ENCODE results near the gene ASB3. TPM values are rescaled to one million over a fixed set of nuclear protein-coding genes. Genes with fewer than 3 reads are reported as not detected.
"Not testable (repeated sequence)": the region's sequence is repeated elsewhere in the genome, so short reads cannot be mapped to it uniquely, and the experiment has no call there.

ASB3 gene, protein sequence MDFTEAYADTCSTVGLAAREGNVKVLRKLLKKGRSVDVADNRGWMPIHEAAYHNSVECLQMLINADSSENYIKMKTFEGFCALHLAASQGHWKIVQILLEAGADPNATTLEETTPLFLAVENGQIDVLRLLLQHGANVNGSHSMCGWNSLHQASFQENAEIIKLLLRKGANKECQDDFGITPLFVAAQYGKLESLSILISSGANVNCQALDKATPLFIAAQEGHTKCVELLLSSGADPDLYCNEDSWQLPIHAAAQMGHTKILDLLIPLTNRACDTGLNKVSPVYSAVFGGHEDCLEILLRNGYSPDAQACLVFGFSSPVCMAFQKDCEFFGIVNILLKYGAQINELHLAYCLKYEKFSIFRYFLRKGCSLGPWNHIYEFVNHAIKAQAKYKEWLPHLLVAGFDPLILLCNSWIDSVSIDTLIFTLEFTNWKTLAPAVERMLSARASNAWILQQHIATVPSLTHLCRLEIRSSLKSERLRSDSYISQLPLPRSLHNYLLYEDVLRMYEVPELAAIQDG
- 10 to 100 TPM in 9 of 10 donors, 1 to 10 TPM in 1; 8.8 to 17.3 (median 12.8) TPM for polyA plus RNA-seq (ENCODE audit: insufficient read length in 10 of 10)
- long read RNA-seq, donor 1, partial matches to known transcripts = 0 of 3 reads
- long read RNA-seq, donor 1, other reads (novel, unspliced or antisense) = 0 of 3 reads
- long read RNA-seq, donor 2, partial matches to known transcripts = 7 of 10 reads
- long read RNA-seq, donor 2, other reads (novel, unspliced or antisense) = 0 of 10 reads
- long read RNA-seq, donor 3 = 0 reads
- long read RNA-seq, donor 4, partial matches to known transcripts = 0 of 2 reads
- long read RNA-seq, donor 4, other reads (novel, unspliced or antisense) = 0 of 2 reads
- long read RNA-seq, donor 5, partial matches to known transcripts = 0 of 3 reads
- long read RNA-seq, donor 5, other reads (novel, unspliced or antisense) = 0 of 3 reads
- long read RNA-seq, donor 6, partial matches to known transcripts = 0 of 3 reads
- long read RNA-seq, donor 6, other reads (novel, unspliced or antisense) = 0 of 3 reads
- long read RNA-seq, donor 7, partial matches to known transcripts = 0 of 3 reads
- long read RNA-seq, donor 7, other reads (novel, unspliced or antisense) = 0 of 3 reads
- long read RNA-seq, donor 8, partial matches to known transcripts = 0 of 2 reads
- long read RNA-seq, donor 8, other reads (novel, unspliced or antisense) = 0 of 2 reads
- long read RNA-seq, donor 9, partial matches to known transcripts = 0 of 1 reads
- long read RNA-seq, donor 9, other reads (novel, unspliced or antisense) = 0 of 1 reads

DNA sequence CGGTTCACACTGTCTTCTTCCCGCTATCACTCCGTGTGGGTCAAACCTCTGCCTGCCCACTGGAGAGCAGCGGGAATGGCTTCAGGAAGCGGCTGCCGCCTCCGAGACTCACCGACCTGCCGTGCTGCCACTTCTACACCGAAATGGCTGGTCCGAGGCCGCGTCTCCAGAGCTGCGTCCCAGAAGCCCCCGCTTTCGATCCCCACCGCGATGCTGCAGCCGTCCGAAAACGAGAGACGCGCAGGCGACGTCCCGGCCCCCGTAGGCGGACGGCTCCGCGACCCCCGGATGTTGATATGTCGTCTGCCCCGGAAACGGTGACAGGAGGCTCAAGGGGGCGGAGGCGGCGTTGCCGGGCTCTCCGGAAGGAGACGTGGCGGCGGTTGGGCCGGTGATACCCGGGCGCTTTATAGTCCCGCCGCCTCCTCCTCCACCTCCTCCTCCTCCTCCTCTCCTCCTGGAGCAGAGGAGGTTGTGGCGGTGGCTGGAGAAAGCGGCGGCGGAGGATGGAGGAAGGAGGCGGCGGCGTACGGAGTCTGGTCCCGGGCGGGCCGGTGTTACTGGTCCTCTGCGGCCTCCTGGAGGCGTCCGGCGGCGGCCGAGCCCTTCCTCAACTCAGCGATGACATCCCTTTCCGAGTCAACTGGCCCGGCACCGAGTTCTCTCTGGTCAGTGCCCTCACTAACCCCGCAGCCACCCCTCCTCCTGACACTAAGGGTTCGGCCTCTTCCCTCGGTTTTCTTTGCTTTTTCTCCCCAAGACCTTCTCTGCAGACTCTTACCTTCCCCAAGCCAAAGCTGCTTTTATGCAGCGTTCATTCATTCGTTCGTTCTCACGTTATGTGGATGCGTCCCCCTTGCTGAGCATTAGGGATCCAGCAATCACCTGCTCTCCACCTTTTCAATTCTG, at the start of gene ASB3, which contains the start of gene ERLEC1:
ASB3 (minus strand) TSS at position 249 of the 909 bp plus-strand sequence. CDS start 21,381 bp downstream, outside the sequence.
ERLEC1 (plus strand) TSS at position 340 of the 909 bp plus-strand sequence; CDS start at position 507, 167 bp downstream.
- peak; percentile 92 to 97 (median 94) for DNase-seq

DNA sequence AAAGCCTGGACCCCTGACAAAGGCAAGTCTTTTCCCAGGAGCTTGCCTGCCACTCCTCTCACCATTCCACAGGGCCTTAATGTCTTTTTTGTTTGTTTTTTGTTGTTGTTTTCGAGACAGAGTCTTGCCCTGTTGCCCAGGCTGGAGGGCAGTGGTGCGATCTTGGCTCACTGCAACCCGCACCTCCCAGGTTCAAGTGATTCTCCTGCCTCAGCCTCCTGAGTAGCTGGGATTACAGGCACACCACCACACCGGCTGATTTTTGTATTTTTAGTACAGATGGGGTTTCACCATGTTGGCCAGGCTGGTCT, 43.2 kb upstream of the ASB3 start:
- not testable (repeated sequence) for DNase-seq

DNA sequence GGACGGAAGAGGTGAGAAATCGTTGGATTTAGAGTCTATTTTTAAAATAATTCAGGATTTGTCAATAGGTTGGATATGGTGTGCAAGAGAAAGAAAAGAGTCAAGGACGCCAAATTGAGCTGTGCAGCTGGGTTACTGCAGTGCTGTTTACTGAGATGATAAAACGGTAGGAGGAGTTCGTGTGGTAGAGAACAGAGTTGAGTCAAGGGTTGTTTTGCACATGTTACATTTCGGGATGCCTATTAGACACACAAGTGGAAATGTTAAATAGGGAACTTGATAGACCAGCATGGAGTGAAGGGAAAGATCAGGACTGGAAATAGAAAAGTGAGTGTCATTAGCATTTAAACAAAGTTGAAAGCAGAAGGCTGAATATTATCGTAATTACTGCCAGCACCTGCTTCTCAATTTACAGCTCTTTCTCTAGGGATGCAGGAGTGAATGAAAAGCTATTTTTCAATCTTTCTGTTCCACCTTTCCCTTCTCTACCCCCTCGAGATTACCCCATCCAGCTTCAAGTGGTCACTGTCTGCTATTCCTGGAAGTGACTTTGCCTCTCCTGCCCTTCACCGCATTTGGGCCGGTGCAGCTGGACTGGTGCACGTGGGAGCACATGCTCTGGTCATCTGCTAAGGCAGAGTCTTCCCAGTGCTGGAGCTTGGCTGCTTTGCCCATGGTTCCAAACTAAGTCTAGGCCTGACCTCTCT, 42.7 kb upstream of the ASB3 start:
- no peak for DNase-seq

DNA sequence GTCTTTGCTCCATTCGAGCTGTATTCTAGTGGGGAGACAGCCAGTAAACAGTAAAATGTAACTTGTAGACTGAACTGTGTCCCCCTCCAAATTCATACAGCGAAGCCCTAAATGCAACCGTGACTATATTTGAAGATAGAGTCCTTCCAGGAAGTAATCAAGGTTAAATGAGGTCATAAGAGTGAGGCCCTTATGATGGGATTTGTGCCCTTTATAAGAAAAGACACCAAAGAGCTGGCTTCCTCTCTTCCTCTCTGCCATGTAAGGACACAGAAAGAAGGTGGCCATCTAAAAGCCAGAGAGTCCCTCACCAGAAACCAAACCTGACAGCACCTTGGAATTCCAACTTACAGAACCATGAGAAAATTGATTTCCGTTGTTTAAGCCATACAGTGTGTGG, 41.6 kb upstream of the ASB3 start:
- DNase-seq = no peak

DNA sequence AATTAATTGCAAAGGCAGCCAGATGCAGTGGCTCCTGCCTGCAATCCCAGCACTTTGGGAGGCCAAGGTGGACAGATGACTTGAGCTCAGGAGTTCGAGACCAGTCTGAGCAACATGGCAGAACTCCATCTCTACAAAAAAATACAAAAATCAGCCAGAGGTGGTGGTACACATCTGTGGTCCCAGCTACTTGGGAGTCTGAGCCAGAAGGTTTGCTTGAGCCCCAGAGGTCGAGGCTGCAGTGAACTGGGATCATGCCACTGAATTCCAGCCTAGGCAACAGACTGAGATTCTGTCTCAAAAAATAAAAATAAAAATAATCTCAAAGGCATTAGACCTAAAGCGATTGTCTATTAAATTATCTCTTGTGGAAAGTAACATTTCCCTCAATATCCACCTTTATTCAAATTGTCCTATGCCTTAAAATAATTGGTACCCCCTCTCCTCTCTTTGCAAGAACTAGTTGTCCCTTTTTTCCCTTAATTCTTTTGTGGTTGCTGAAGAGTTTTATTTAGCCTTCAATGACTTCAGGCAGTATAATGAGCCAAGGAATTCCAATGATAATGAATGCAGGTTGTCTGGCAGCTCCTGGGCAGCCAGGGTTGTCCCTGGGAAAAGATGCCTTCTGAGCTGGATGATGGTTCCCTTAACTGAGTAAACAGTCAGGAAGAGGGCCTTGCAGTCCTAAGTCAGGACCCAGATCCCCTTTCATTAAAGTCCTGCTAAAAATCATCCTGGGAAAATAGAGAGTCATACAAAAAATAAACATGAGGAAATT, 40.8 kb upstream of the ASB3 start:
- no peak for DNase-seq

DNA sequence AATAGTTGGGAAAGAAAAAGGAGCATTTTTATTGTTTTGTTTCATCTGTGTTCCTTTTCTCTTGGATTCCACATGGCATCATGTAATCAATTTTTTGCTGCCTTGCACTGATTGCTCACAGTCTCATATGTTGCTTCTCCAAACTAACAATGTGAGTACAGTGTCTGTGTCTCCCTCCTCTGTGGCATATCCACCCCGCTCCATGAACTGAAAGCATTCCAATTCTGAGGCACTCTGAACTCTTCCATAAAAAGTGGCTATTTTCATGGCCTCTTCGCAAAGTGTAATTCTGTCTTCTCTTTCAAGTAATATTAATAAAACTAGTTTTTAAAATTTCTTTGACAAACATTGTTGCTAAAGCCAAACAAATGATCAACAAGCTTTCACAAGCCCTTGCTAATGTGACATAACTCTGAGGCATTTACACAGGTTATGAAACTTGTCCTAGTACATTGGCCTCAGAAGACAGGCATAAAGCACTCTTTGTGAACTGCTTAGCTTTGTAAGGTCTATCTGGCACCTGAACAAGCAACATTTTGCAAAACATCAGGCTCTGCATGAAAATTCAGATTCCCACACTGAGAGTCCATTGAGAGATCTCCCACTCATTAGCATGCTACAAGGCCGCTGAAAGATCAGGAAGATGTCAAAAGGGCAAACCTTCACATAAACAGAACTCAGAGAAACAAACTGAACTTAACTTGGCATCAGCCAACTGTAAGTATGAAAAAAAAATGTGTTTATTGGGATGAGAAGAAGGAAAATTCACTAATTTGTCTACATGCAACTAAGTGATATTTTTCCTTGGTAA, 40.0 kb upstream of the ASB3 start:
- DNase-seq = no peak

DNA sequence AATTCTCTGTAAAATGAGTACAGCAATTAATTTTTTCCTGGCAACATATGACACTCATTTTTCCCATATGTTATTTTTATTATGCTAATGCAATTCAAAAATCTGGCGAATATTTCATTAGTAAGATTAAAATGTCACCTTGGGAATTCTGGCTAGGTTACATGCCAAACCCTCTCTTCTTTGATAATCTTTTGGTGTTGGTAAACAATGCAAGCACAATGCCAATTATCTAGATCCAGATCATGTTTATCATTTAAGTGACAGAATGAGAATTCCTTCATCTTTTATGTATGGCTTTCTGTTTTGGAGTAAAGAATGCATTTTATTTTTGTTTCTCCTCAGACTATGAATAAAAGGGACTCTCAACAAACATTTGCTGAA, 39.3 kb upstream of the ASB3 start:
- no peak for DNase-seq

DNA sequence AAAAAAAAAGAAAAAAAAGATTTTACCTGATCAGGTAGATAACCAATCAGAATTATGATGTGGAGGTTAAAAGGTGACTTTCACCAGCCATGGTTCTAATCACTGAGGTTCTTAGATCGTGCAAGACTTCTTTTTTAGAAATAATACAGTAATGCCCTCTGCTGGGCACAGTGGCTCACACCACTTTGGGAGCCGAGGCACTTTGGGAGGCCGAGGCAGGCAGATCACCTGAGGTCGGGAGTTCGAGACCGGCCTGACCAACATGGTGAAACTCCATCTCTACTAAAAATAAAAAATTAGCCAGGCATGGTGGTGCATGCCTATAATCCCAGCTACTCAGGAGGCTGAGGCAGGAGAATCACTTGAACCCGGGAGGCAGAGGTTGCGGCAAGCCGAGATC, 36.9 kb upstream of the ASB3 start:
- DNase-seq = not testable (repeated sequence)

DNA sequence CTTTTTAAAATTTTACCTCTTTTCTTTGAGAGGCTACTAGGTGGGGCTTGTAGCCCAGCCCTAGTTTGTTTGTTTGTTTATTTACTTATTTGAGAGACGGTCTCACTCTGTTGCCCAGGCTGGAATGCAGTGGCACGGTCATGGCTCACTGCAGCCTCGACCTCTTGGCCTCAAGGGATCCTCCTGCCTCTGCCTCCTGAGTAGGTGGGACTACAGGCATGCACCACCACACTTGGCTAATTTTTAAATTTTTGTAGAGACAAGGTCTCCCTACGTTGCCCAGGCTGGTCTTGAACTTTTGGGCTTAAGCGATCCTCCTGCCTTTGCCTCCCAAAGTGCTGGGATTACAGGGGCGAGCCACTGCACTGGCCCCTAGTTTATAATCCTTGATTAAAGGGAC, 35.1 kb upstream of the ASB3 start:
- no peak for DNase-seq

DNA sequence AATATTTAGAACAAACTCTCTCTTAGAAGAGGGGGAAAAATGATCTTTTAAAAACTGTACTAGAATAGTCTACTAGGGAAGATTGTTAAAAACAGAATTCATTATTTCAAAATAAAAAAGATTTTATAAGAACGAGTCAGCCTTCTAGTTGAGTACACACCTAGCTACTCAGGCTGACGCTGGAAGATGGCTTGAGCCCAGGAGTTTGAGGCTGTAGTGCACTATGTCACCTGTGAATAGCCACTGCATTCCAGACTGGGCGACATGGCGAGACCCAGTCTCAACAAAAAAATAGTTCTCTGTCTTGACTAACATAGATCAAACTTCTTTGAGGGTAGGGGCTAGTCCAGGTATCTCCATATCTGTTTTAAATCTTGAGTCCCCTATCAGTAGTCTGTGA, 34.0 kb upstream of the ASB3 start:
- no peak for DNase-seq

DNA sequence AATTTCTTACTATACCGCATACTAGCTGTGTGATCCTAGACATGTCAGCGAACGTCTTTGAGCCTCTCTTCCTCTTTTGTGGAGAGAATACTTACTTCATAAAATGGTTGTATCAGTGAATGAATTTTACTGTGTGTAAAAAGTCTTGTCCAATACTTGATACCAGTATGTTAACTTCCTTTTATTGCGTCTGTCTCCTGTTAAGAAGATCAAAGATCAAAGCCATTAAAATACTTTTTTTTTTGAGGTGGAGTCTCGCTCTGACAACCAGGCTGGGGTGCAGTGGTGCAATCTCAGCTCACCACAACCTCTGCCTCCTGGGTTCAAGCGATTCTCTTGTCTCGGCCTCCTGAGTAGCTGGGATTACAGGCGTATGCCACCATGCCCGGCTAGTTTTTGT, 33.3 kb upstream of the ASB3 start:
- no peak for DNase-seq

DNA sequence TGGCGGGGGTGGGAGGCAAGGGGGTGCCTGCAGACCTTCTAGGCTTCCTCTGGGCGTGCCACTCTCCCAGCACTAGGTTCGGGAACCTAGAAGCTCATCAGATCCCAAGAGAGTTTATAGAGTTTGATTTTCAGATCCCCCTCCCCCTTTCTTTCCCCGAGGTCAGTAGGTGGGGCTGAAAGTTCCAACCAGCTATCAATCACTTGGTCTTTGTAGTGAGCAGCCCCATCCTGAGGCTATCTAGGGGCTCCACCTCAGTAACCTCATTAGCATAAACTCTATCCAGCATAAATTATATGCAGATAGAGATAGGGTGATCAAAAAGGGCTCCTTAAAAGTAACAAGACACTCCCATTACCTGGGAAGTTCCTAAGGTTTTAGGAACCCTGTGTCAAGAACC, 32.9 kb upstream of the ASB3 start:
- DNase-seq = no peak

DNA sequence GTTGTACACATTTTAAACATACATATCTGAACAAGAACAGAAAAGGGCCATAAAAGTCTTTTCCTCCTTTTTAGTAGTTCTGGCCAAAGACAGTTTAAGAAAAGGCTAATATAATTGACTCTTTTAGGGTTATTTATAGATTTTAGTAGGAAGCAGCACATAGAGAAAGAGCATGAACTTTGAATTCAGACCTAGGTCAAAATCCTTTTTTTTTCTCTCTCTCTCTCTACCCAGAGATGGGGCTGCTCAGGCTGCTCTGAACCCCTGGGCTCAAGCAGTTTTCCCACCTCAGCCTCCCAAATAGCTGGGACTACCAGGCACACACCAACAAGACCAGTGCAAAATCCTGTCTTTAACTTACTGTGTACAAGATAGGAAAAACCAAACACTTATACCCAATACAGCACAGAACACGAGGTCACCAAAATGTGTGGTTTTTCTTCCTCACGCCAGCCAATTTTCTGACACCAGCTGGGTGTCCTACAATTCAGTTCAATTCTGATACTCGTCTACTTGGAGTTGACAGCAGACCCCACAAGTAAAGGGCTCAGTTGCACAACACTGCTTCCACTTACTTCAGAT, 32.2 kb upstream of the ASB3 start:
- DNase-seq = no peak

DNA sequence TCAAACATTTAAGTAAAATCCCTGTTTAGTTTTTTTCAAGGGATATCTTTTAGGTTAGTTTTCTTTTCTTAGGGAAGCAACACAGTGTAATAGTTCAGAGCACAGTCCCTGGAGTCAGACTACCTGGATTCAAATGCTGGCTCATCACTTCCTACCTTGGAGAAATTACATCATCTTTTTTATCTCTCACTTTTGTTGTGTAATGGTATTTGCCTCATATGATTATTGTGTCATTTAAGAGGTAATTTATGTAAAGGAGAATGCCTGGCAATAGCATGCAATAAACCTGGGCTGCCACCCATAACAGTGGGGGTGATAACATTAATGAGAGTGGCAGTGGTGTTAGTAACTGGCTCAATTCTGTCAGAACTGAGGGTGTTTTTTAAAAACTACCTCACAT, 26.4 kb upstream of the ASB3 start:
- no peak for DNase-seq

DNA sequence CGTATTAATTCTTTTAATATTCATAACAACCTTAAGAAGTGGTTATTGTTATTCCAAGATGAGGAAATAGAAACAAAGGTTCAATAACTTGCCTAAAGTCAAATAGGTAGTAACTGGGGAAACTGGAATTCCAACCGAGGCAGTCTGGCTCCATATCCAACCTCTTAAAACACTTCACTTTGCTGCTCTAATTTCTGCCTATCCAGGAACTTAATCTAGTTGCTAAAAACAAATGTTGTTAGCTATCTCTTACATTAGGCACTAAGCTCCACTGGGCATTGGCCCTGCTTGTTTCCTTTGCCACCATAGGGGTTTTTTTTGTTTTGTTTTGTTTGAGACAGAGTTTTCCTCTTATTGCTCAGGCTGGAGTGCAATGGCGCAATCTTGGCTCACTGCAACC, 24.8 kb upstream of the ASB3 start:
- DNase-seq = no peak

DNA sequence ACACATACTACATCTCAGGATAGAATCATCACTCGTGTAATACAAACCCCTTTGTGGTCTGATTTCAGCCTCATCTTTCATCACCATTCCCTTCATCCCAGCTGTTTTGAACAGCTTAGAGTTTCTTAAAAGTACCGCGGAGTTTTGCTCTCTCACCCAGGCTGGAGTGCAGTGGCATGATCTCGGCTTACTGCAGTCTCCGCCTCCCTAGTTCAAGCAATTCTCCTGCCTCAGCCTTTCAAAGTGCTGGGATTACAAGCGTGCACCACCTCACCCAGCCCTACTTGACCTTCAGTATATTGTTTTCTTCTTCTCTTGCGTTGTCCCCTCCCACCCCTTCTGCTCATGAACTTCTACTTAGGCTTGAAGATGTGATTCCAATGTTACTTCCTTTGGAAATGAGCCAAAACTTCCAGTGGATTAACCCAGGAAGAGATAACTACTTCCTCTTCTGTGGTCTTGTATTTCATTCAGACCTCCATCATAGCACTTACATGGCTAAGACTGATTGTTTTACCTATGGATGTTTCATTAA, 15.9 kb upstream of the ASB3 start:
- DNase-seq = no peak

DNA sequence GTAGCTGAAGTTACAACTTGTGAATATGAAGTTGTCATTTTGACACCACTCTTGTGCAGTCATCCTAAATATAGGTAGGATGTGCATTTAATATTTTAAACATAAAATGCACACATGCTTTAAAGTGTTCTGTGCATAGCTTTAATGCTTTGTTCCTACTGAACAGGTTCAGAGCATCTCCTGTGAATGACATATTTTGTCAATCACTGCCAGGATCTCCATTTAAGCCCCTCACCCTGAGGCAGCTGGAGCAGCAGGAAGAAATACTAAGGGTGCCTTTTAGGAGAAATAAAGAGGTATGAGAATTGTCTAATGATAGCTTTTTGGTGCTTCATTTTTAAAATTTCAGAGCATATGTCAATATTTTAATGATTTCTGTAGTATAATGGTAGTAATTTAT, 14.8 kb upstream of the ASB3 start:
- DNase-seq = no peak

DNA sequence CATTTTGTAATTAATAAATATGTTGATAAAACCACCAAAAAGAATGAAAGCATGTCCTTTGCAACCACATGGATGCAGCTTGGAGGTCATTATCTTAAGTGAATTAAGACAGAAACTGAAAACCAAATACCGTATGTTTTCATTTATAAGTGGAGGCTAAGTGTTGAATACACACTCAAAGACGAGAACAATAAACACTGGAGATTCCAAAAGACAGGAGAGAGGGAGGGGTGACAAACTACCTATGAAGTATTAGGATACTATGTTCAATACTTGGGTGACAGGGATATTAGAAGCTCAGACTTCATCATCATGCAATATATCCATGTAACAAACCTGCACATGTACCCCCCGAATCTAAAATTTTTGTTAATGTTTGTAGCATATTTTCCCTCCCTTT, 7.1 kb upstream of the ASB3 start:
- no peak for DNase-seq
